IPS-NIHi11 (cell line): ENCODE measurements around the gene PDHB.

ENCODE experiments used
- DNase-seq: peaks from one replicate; pipeline ENCODE4 v3.0.0; 2012; ENCODE audit warnings: mixed read lengths, low spot score

PDHB gene

DNA sequence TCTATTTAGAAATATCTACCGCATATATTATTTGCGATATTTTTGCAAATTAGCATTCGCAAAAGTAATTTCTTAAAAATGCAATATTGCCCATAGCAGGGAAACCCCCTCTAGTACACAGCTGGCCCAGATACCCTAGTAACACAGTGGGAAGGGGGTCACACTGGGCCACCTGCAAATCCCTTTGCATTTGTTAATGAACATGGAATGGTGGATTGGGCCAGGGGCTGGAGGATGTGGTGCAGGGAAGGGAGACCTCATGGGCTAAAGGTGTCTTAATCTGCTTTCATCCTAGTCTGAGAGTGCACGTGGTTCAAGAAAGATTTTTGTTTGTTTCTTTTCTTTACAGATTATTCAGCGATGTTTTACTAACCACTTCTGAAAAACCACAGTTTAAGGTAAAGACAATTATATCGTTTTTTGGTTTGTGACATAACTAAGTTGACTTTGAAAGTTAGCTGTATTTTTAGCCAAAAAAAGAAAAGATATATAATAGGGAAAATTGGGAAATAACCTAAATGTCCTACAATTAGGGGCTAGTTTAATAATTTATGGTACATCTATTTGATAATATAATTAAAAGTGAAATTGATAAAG lies 30.0 kb downstream of the PDHB start:
- peak; percentile 60 for DNase-seq

DNA sequence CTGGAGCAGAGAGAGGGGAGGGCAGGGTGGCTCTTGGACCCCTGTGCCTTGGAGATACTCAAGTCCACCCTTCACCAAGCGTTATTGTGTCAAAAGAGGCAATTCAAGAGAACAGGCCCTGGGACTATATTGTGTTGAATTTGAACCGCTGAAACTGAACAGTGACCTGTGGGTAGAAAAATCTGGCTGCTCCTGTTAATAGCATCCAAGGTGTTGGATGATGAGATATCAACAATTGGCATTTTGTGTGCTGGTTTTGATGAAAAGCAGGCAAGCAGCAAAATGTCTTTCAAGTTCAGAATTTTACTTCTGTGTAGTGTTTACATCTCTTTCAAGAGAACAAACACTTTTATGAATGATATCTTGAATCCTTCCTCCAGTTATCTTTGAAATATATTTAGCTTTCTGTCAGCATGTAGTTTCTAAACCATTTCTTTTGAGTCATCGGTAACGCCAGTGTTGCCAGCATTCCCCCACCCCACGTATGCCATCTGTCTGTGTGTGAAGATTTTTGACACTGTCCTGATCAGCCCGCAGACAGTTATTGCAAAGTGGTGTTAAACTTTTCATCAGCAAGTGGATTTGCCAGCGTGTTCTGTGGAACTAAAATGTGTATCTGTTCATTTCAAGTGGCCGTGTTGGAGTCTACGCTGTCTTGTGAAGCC lies 34.8 kb downstream of the PDHB start:
- DNase-seq = no peak

DNA sequence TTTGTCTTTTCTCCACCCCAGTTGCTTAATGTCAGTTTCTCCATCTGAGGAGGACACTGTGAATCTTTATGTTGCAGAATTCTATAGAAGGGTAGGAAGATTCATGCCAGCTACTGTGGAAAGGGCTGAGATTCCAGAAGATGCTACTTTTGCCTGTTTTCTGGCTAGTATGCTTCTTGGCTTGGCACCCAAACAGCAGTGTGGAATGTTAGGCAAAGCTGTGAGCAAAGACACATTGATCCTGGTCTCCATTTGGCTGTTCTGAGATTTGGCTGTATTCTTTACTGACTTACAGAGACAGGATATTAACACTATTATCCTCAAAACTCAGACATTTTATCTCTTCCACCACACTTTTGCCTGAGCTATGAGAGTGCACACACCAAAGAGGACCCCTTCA lies 39.3 kb downstream of the PDHB start:
- DNase-seq = no peak

DNA sequence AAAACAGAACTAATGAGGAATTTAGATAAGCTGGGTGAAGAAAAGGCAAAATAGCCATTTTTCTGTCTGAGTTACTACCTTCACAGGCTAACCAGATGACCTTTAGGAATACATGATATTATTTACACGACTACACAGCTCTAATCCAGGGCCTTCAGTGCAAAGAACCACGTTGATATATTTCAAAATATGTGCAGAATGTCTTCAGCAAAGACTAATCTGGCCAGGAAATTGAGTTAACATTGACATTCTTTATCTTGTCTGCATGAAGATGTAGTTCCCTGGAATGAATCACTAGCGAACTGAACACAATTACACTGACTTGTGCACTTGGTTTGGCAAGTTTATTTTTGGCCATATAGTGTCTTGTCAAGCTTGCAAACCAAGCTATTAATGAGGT lies 41.5 kb downstream of the PDHB start:
- DNase-seq = no peak

DNA sequence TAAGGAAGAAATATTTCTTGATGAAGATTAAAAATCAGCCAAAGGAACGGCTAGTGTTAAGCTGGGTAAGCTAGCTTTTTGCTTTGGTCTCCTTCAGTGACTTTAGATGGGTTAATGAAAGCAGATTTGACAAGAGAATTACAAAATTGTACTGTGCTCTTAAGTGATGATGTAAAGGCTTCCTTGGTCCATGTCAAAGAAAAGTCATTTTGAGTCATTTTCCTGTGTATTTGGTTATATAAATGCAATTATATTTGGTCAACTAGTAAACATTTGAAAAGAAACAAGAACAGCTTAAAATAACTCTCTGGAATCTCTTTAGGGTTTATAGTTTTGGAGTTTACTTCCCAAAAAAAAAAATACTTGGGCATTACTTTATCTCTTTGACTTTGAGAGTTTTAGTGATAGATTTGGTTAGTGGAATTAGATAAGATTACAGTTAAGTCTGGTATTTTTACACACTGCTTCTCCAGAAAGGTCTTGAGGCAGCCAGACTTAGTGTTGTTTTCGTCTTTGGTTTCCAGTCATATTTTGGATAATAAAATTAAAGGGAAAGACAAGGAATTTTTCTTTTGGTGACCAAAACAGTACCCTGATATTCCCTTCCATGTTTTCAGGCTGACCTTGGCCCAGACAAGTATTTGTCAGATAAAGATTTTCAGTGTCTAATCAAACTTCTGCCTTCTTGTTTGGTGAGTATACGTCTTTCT lies 42.3 kb downstream of the PDHB start:
- DNase-seq = no peak

DNA sequence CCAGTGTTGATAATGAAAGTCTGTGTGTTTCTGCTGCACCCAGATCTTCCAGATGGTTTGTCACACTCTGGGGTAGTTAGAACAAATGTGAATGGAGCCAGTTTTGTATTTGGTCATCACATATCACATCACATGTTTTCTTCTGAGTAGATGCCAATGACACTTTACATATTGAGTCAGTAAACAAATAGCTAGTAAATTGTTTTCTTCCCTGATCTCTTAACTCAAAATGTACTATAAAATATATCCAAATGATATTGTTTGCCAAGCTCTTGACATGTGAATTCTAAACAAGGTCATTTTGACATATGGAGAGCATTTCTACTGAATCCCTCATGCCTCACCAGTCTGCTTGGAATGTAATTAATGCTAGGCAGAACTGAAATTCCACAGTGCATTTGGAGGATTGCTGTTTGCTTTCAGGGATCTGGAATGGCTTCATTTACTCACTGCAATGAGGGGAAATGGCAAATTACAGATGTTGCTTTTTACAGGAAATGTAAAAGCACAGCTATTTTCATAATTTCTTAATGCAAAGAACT lies 45.0 kb downstream of the PDHB start:
- DNase-seq = no peak

DNA sequence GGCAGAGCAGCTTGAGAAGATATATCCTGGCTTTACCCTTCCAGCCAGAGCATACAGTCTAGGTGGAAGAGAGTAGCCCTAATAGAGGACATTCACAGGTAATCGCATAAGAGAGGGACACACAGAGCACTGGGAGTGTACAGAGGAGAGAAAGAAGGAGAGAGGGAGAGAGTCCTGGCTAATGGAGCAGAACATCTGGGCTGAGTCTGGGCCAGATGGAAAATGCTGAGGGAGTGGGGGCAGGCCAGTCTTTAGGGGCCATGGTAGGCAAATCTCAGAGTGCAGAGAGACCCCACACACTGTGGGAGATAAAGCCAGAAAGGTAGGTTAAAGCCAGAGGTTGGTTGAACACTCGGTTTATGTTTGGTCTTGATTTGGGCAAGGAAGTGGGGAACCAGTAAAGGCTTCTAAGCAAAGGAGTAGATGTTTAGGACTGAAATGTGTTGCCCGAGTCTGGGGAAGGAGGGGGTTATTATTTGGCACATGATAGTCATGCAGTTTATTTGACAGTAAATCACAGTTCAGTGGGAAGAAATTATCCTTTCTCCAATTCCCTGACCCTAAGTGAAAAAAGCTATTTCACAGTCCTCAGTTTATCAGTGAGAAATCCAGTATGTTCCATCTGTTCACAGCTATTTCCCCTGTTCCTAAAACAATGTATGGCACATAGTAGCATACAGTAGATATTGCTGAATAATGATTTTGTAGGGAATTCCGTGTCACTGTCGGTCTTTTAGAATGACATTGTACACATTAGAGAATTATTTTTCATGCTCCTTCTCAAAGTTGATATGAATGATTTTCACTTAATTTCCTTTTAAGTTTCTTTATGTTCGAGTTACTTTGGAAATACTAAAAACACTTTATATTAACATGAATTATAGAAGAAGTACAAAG lies 45.7 kb downstream of the PDHB start:
- no peak for DNase-seq

DNA sequence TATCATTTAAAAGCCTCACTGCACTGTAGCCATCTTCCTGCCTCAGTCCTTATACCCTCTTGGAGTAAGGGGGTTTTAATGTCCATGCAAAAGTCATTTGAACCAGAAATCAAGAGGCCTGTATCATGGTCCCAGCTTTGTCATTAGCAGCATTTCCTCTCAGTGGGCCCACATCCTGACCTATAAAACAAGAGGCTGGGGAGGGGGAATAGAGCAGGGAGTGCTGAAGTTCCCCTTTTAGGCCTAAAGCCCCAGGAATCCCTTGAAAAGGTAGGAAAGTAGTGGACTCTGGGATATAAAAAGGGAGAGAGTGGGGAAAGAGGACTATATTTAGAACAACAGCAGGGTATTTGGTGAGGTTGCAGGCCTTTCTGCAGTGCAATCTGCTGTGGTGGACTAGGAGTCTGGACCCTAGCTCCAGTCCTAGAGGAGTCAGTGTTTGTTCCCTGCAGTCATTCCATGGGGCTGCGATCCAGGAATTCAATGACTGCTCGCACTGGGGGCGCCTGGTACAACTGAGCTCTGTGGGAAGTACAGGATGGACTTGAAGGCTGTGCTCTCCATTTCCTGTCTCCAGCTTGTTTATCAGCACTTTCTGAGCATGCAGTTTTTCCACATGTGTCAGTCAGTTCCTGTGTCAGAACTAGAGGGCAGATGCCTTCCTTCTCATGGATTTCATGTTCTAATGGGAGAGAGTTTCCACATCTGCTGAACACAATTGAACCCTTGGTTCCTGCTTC lies 46.8 kb downstream of the PDHB start:
- no peak for DNase-seq

DNA sequence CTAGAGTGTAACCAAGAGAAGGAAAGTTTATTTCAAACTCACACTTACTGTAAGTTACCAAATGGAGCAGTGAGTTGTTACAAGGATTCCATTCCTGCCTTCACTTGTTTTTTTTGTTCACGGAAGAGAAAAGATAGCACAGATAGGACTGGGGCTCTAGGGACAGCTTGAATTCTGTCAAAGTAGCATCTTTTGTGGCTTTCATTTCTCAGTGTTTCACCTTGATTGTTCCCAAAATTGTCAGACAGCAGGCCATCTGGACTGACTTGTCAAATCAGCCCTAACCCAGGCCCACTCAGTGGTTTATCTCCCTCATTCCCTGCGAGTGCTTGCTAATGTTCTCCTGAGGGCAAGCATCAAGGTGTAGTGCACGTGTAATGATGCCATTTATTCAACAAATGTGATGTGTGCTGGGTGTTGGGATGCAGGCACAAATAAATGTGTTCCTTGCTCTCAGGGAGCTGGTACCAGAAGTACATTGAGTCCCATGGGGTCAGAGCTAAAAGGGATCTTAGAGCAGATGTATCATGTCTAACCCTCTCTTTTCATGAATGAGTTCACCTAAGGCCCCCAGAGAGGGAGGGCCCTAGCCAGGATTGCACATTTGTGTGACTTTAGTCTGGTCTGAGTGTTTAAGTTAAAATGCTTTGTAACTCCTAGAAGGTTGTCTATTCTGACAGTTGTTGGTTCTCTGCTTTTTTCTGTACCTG lies 49.1 kb downstream of the PDHB start:
- DNase-seq = no peak

DNA sequence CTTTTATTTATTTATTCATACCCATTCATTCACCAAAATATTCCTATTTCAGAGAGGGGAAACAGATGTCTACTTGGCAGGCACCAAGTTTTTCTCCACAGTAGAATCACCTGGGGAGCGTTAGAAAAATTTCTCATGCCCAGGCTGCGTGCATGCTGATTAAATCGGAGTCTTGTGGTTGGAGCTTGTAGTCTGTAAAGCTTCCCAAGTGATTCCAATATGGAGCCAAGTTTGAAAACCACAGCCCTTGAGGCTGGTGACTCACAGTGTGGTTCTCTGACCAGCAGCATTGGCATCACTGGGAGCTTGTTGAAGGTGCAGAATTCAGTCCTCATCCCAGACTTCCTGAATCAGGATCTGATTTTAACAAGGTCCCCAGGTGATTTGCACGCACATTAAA lies 49.7 kb downstream of the PDHB start:
- DNase-seq = no peak

DNA sequence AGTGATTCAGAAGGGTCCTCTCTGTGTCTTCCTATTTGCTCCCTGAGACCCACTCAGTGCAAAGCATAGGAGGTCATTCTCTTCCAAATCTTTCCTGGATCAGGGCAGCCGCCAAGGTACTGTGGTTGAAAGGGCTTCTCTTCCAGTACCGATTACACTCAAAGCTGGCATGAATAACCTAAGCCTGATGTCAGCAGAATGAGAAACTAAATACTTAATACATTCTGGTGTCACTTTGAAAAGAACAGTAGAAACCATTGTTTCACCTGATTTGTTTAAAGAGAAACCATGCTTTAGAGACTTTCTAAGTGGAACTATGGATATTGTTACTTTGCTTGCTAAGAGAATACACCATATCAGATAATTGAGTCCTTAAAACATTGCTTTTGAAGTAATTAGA lies 50.2 kb downstream of the PDHB start:
- no peak for DNase-seq

DNA sequence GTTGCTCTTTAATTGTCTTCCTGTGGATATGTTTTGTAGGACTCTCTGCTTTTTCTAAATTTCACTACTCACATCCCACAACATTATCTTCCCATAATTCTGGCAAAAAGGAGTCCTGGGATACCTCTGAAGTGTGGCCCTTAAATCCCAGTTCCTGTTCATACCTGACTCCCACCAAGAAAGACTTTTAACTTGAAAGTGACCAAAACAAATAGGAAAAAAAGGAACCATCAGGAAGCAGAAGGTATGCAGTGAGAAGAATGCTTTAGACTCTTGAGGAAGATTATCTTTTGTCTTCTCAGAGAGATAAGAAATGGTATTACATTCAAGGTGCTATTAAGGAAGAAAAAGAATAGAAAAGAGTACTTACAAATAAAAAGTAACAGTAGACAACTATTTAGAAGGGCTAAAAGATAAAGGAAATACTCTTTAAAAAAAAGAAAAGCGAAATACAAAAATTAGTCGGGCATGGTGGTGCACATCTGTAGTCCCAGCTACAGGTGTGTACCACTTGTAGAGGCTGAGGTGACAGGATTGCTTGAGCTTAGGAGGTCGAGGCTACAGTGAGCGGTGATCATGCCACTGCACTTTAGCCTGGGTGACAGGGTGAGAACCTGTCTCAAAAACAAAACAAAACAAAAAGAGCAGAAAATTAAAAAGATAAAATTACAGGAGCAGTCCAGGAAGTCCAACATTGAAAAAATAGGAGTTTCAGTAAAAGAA lies 54.1 kb downstream of the PDHB start:
- no peak for DNase-seq

DNA sequence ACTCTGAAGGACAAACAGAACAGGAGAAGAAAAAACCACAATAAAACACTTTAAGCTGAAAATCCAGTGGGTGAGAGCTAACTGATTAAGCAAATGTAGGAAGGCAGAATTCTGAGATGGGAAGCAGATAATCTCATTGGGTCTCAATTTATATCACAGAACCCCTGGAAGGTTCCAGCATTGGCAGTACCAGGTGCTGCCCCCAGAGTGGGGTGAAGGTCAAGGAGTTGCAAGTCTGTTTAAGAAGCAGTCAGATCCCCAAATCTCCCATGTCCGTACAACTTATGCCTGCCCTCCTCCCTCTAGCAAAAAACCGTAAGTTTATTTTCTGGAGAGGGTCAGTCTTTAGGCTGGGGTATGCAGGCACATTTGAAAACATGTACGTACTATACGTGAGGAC lies 55.9 kb downstream of the PDHB start:
- DNase-seq = no peak
